ENCODE data around the gene NT5C. TPM values are rescaled to one million over a fixed set of nuclear protein-coding genes. Genes with fewer than 3 reads are reported as not detected.

Gene NT5C
- total RNA-seq, 1 experiment from 2014 or later: 115 TPM

DNA sequence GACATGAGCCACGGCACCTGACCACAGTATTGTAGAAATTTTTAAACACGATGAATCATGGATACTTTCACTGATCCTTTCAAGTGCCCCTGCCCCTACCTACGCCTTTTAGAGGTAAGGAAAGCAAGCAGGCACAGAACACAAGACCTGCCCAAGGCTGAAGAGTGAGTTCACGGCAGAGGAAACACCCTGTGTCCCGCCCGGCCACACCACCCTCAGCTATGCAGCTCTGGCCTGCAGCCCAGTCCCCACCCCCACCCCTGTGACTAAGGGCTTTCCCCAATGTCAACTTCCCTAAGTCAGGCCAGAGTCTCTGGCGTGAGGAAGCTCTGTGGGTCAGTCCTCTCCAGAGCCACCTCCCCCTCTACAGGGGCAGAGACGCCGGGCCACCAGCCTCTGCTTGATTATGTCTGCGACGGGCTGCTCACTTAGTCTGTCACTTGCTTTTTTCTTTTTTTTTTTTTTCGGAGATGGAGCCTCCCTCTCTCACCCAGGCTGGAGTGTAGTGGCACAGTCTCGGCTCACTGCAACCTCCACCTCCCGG lies 35.4 kb downstream of the NT5C start:
- RAD21 ChIA-PET (ENCODE audit: low non-redundant PET in 1 of 2, low total read pairs in 2 of 2, uncharacterized antibody in 2 of 2, unreplicated experiment in 2 of 2): no interaction called here
- Histone ChIP-seq H3K9ac (ENCODE audit: low read length) (peak overlapping the region; percentile 61), H3K27me3 (ENCODE audit: insufficient read depth, low read length) (no peaks in the 10 kb centered on the region), H3K4me3 (replicated peaks in 1 of 2; ENCODE audit: low read depth in 1 of 2, low read length in 2 of 2) (peak overlapping the region; percentile 23 to 32; a peak in 3 of 4 replicates), H3K4me1 (ENCODE audit: control insufficient read depth in 1 of 2, insufficient read depth in 2 of 2, low read length in 2 of 2) (peaks cover 55 to 67% of the 10 kb centered on the region in 2 experiments), H3K36me3 (ENCODE audit: control insufficient read depth in 1 of 2, insufficient read depth in 2 of 2, low read length in 2 of 2) (peaks cover 18 to 34% of the 10 kb centered on the region in 2 experiments; a peak in 3 of 4 replicates), H3K79me2 (ENCODE audit: insufficient read depth, low read length) (peaks cover 32% of the 10 kb centered on the region), H3K9me2 (ENCODE audit: insufficient read depth) (no peaks in the 10 kb centered on the region), H3K9me3 (ENCODE audit: control insufficient read depth in 1 of 2, insufficient read depth in 1 of 2, low read depth in 1 of 2, low read length in 2 of 2) (no peaks in the 10 kb centered on the region), H4K20me1 (ENCODE audit: insufficient read depth) (no peaks in the 10 kb centered on the region), H2AFZ (ENCODE audit: low read depth, low read length, poor library complexity, severe bottlenecking) (no peak overlapping the region), H3K27ac (ENCODE audit: low read depth, low read length) (peak overlapping the region; percentile 94), H3K4me2 (ENCODE audit: low read length) (peak overlapping the region; percentile 67)
- CTCF ChIA-PET: interaction anchor here (1.3 to 3.1 kb wide), 2 partner anchors 9 to 18 kb away, joined by 4 to 15 read pairs; partner anchors contain the start of gene SLC16A5
- ATAC-seq (peak; percentile 91), DNase-seq (ENCODE audit: low read depth, low spot score) (peak; percentile 95)
- POLR2A ChIA-PET: interaction anchor here (0.6 to 3.2 kb wide), 12 partner anchors 9 to 620 kb away, joined by 3 to 15 read pairs (median 3); partner anchors contain the start of gene SLC16A5
- intact Hi-C loops (cut with micrococcal nuclease): loop anchor here (1.0 kb wide), 2 partner anchors 9 to 18 kb away; partner anchors contain the start of gene SLC16A5
- TF ChIP-seq SP1 (IDR thresholded peaks at IDR 0.05; ENCODE audit: low read depth) (no peak), EZH2phosphoT487 (IDR thresholded peaks at IDR 0.05; ENCODE audit: borderline replicate concordance) (no peak), POLR2A (IDR thresholded peaks at IDR 0.05; ENCODE audit: borderline replicate concordance, extremely low read depth, insufficient read depth, insufficient read length) (no peak), ELF1 (IDR thresholded peaks at IDR 0.05; ENCODE audit: borderline replicate concordance, low read depth) (no peak), JUND (IDR thresholded peaks at IDR 0.05) (no peak), EZH2 (IDR thresholded peaks at IDR 0.05) (no peak), POLR2AphosphoS5 (IDR thresholded peaks at IDR 0.05; ENCODE audit: low read depth, low read length) (peak; percentile 88), CBX3 (IDR thresholded peaks at IDR 0.05; ENCODE audit: low read depth) (no peak), SRF (IDR thresholded peaks at IDR 0.05; ENCODE audit: low read depth) (no peak), TCF7L2 (IDR thresholded peaks at IDR 0.05; ENCODE audit: borderline replicate concordance, extremely low read depth, insufficient read depth, insufficient read length) (peak; percentile 61), YY1 (IDR thresholded peaks at IDR 0.05; ENCODE audit: extremely low read depth, insufficient replicate concordance, low read depth, low read length) (peak; percentile 76)
- TF ChIP-seq, protein P1, sequence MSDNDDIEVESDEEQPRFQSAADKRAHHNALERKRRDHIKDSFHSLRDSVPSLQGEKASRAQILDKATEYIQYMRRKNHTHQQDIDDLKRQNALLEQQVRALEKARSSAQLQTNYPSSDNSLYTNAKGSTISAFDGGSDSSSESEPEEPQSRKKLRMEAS (IDR thresholded peaks at IDR 0.05): no peak
- TF ChIP-seq, protein P2, sequence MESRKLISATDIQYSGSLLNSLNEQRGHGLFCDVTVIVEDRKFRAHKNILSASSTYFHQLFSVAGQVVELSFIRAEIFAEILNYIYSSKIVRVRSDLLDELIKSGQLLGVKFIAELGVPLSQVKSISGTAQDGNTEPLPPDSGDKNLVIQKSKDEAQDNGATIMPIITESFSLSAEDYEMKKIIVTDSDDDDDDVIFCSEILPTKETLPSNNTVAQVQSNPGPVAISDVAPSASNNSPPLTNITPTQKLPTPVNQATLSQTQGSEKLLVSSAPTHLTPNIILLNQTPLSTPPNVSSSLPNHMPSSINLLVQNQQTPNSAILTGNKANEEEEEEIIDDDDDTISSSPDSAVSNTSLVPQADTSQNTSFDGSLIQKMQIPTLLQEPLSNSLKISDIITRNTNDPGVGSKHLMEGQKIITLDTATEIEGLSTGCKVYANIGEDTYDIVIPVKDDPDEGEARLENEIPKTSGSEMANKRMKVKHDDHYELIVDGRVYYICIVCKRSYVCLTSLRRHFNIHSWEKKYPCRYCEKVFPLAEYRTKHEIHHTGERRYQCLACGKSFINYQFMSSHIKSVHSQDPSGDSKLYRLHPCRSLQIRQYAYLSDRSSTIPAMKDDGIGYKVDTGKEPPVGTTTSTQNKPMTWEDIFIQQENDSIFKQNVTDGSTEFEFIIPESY (IDR thresholded peaks at IDR 0.05; ENCODE audit: extremely low read depth, insufficient replicate concordance, low read length): peak; percentile 79
- BruUV-seq (replicated peaks): no TSS peak

All from HCT116 (cell line).